Uterus (tissue), 2 donors: ENCODE results near the gene CAND2.

Experiments
- POLR2A ChIP-seq, 2 donors: fragments of 450-650 bp; IDR thresholded peaks; one replicate each; pipeline ENCODE4 v1.6.1; 2016; ENCODE audit warnings: antibody characterized with exemption in 2 of 2, mild to moderate bottlenecking in 1 of 2, moderate library complexity in 1 of 2
- TF ChIP-seq, protein P1 (sequence below), 4 experiments: fragments of 200-600 bp in 2 of 4; fragments of 450-650 bp in 2 of 4; sonication (generic) in 2 of 4; IDR thresholded peaks; one replicate each; pipeline ENCODE4 v1.5.1; 2016 to 2019; ENCODE audit warnings: antibody characterized with exemption in 4 of 4, mild to moderate bottlenecking in 2 of 4, moderate library complexity in 1 of 4

DNA sequence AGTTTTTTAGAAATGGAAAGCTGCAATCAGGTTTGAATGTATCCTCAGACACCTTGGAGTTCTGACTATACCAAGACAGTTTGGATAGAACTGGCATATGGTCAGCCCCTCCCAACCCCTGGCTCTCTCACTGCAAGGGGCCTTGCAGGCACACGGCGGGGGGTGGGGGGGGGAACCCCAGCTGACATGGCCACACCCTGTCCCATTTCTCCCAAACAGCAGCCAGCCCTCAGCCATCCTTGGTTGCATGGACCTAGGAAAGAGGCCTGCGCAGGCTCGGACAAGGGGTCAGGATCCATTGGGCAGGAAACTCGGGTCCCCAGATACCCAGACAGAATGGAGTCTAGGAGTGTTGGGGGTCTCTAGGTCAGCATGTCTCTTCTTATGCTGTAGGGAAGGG is 14.5 kb downstream of the CAND2 start:
- TF ChIP-seq, protein P1, sequence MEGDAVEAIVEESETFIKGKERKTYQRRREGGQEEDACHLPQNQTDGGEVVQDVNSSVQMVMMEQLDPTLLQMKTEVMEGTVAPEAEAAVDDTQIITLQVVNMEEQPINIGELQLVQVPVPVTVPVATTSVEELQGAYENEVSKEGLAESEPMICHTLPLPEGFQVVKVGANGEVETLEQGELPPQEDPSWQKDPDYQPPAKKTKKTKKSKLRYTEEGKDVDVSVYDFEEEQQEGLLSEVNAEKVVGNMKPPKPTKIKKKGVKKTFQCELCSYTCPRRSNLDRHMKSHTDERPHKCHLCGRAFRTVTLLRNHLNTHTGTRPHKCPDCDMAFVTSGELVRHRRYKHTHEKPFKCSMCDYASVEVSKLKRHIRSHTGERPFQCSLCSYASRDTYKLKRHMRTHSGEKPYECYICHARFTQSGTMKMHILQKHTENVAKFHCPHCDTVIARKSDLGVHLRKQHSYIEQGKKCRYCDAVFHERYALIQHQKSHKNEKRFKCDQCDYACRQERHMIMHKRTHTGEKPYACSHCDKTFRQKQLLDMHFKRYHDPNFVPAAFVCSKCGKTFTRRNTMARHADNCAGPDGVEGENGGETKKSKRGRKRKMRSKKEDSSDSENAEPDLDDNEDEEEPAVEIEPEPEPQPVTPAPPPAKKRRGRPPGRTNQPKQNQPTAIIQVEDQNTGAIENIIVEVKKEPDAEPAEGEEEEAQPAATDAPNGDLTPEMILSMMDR (IDR thresholded peaks at IDR 0.05): no peak
- TF ChIP-seq POLR2A (IDR thresholded peaks at IDR 0.05): no peak
